HG03342 (cell line): ENCODE data around the gene PIF1.
"Not testable (repeated sequence)": the region's sequence is repeated elsewhere in the genome, so short reads cannot be mapped to it uniquely, and the experiment has no call there.

Source experiments
- ATAC-seq: cut with Tn5 transposase; IDR thresholded peaks from one replicate; pipeline ENCODE4 v1.9.1; 2021; ENCODE audit warnings: mild to moderate bottlenecking, moderate library complexity; ENCODE audit not compliant: unreplicated experiment

The PIF1 gene

GRCh38 chr15:64810497-64811326, 14.7 kb downstream of the PIF1 start:
- ATAC-seq: no peak

- ATAC-seq: no peak
Measured at GRCh38 chr15:64809649-64810496, 15.6 kb downstream of the PIF1 start.

- no peak for ATAC-seq
Measured at GRCh38 chr15:64808785-64809453, 16.5 kb downstream of the PIF1 start.

GRCh38 chr15:64807751-64808222, 17.7 kb downstream of the PIF1 start:
- no peak for ATAC-seq

GRCh38 chr15:64807051-64807749, 18.2 kb downstream of the PIF1 start:
- no peak for ATAC-seq

- no peak for ATAC-seq
Measured at GRCh38 chr15:64806509-64806908, 18.9 kb downstream of the PIF1 start.

- no peak for ATAC-seq
Measured at GRCh38 chr15:64804619-64805018, 20.8 kb downstream of the PIF1 start.

- no peak for ATAC-seq
Measured at GRCh38 chr15:64803526-64803925, 21.9 kb downstream of the PIF1 start.

- no peak for ATAC-seq
Measured at GRCh38 chr15:64800476-64800875, 25.0 kb downstream of the PIF1 start.

- not testable (repeated sequence) for ATAC-seq
Measured at GRCh38 chr15:64798905-64799304, 26.5 kb downstream of the PIF1 start.

GRCh38 chr15:64795921-64796320, 29.5 kb downstream of the PIF1 start:
- ATAC-seq: not testable (repeated sequence)

GRCh38 chr15:64795299-64795698, 30.1 kb downstream of the PIF1 start:
- not testable (repeated sequence) for ATAC-seq

- no peak for ATAC-seq
Measured at GRCh38 chr15:64792282-64792681, 33.2 kb downstream of the PIF1 start.

GRCh38 chr15:64791401-64791800, 34.0 kb downstream of the PIF1 start:
- no peak for ATAC-seq

- ATAC-seq: no peak
Measured at GRCh38 chr15:64783796-64784195, 41.7 kb downstream of the PIF1 start.

GRCh38 chr15:64782751-64783150, 42.7 kb downstream of the PIF1 start:
- no peak for ATAC-seq

- ATAC-seq: no peak
Measured at GRCh38 chr15:64781299-64781698, 44.1 kb downstream of the PIF1 start.

- no peak for ATAC-seq
Measured at GRCh38 chr15:64780600-64781156, 44.8 kb downstream of the PIF1 start.

GRCh38 chr15:64779630-64780029, 45.8 kb downstream of the PIF1 start:
- ATAC-seq: no peak

GRCh38 chr15:64779024-64779423, 46.4 kb downstream of the PIF1 start:
- no peak for ATAC-seq
